Naive thymus-derived CD4-positive, alpha-beta T cell (primary cell): ENCODE data around the gene CCDC178. TPM values are rescaled to one million over a fixed set of nuclear protein-coding genes. Genes with fewer than 3 reads are reported as not detected.

Experiments
- ATAC-seq: fragments of 150-1000 bp; cut with Tn5 transposase; 2 replicates; pipeline ENCODE4 v1.10.0; 2021; ENCODE audit warnings: mild to moderate bottlenecking, moderate library complexity
- CTCF ChIA-PET: fragments of 350-600 bp; sonication (Branson Sonifier 250); formaldehyde crosslinking; loops from one replicate; lab custom pipeline; 2021; ENCODE audit warnings: antibody characterized with exemption; lab: Charles Lee
- POLR2A ChIA-PET: fragments of 350-600 bp; sonication (Branson Sonifier 250); formaldehyde crosslinking; loops from one replicate; lab custom pipeline; 2021; ENCODE audit warnings: antibody characterized with exemption, inconsistent platforms; lab: Charles Lee
- DNase-seq, 9 donors: peaks; one replicate each; pipeline versions ENCODE4 v3.0.0 to v3.0.0-alpha.2; 2020 to 2022; ENCODE audit warnings: mixed read lengths in 1 of 9
- H3K27ac ChIP-seq: one replicate; pipeline ENCODE4 v1.7.0; 2013; ENCODE audit warnings: mild to moderate bottlenecking, low read depth, low read length, moderate library complexity
- H3K27me3 ChIP-seq, 2 donors: one replicate each; pipeline ENCODE4 v1.7.0; 2013; ENCODE audit warnings: low read length in 2 of 2, mild to moderate bottlenecking in 2 of 2, moderate library complexity in 2 of 2; ENCODE audit not compliant: control insufficient read depth in 2 of 2, insufficient read depth in 2 of 2
- H3K36me3 ChIP-seq, 3 experiments: 1 replicate in 2 of 3; 2 replicates in 1 of 3; pipeline ENCODE4 v1.7.0; 2013; ENCODE audit warnings: low read length in 3 of 3, mild to moderate bottlenecking in 3 of 3, moderate library complexity in 1 of 3; ENCODE audit not compliant: insufficient read depth in 3 of 3, control insufficient read depth in 2 of 3
- H3K4me1 ChIP-seq, 2 donors: one replicate each; pipeline ENCODE4 v1.7.0; 2013; ENCODE audit warnings: low read length in 2 of 2, mild to moderate bottlenecking in 2 of 2, moderate library complexity in 1 of 2; ENCODE audit not compliant: control insufficient read depth in 2 of 2, insufficient read depth in 2 of 2
- H3K4me3 ChIP-seq: 2 replicates; pipeline ENCODE4 v1.7.0; 2013; ENCODE audit warnings: mild to moderate bottlenecking, low read length
- H3K9me3 ChIP-seq, 3 experiments: 1 replicate in 2 of 3; 2 replicates in 1 of 3; pipeline ENCODE4 v1.7.0; 2013; ENCODE audit warnings: low read length in 3 of 3; ENCODE audit not compliant: control insufficient read depth in 2 of 3
- H3K27ac Mint-ChIP-seq, 9 donors: one replicate each; pipeline ENCODE4 v1.8.0; 2020 to 2022; ENCODE audit warnings: mixed read lengths in 9 of 9, mild to moderate bottlenecking in 8 of 9, moderate library complexity in 5 of 9, inconsistent platforms in 2 of 9
- H3K27me3 Mint-ChIP-seq, 5 donors: one replicate each; pipeline ENCODE4 v1.8.0; 2021 to 2022; ENCODE audit warnings: mixed read lengths in 5 of 5, mild to moderate bottlenecking in 1 of 5
- H3K36me3 Mint-ChIP-seq, 5 donors: one replicate each; pipeline ENCODE4 v1.8.0; 2020 to 2022; ENCODE audit warnings: mixed read lengths in 5 of 5, mild to moderate bottlenecking in 3 of 5, inconsistent platforms in 1 of 5
- H3K4me1 Mint-ChIP-seq, 7 donors: one replicate each; pipeline ENCODE4 v1.8.0; 2020 to 2022; ENCODE audit warnings: mixed read lengths in 7 of 7, mild to moderate bottlenecking in 3 of 7, inconsistent platforms in 1 of 7
- H3K4me3 Mint-ChIP-seq, 10 donors: one replicate each; pipeline ENCODE4 v1.8.0; 2020 to 2022; ENCODE audit warnings: mild to moderate bottlenecking in 10 of 10, mixed read lengths in 10 of 10, moderate library complexity in 6 of 10, inconsistent platforms in 2 of 10
- H3K9me3 Mint-ChIP-seq, 11 donors: one replicate each; pipeline ENCODE4 v1.8.0; 2020 to 2022; ENCODE audit warnings: mixed read lengths in 11 of 11, mild to moderate bottlenecking in 4 of 11, inconsistent platforms in 1 of 11, moderate library complexity in 1 of 11
- intact Hi-C, 2 donors: fragments of 100-400 bp; cut with micrococcal nuclease; formaldehyde crosslinking; loops; one replicate each; pipeline ENCODE4 v1.15.1; 2023
- polyA plus RNA-seq, 2 donors: library from polyadenylated mRNA; unstranded; fragments of 300-500 nt; fragmentation: Illumina TruSeq; gene quantifications; one replicate each; pipeline ENCODE4 v1.2.3, GENCODE V29; 2021
- total RNA-seq, 6 experiments: library from RNA in 5 of 6; stranded (reverse) in 5 of 6; gene quantifications; 1 replicate in 5 of 6; 2 replicates in 1 of 6; pipeline ENCODE4 v1.2.3 and lab custom pipeline; 2021 to 2026

Gene CCDC178
- total and polyA plus RNA-seq, 7 experiments from 2014 or later: not detected

- CTCF ChIA-PET: no interaction called here
- no peak for ATAC-seq
- H3K27me3 Mint-ChIP-seq: no peaks in the 10 kb centered on the region
- Histone ChIP-seq H3K27me3 (no peaks in the 10 kb centered on the region), H3K27ac (no peak overlapping the region), H3K9me3 (no peaks in the 10 kb centered on the region), H3K4me1 (no peaks in the 10 kb centered on the region), H3K36me3 (no peaks in the 10 kb centered on the region), H3K4me3 (no peak overlapping the region)
- no peaks in the 10 kb centered on the region for H3K4me1 Mint-ChIP-seq
- DNase-seq: no peak
- intact Hi-C loops: loop anchor here in 1 of 2 donors (10.0 kb wide), 1 partner anchor 930 kb away; no protein-coding TSS in a partner anchor
- no peak overlapping the region for H3K4me3 Mint-ChIP-seq
- H3K36me3 Mint-ChIP-seq: no peaks in the 10 kb centered on the region
- H3K27ac Mint-ChIP-seq: no peak overlapping the region
- POLR2A ChIA-PET: no interaction called here
- peaks cover 0 to 8% (median 2%) of the 10 kb centered on the region in 11 donors for H3K9me3 Mint-ChIP-seq
These were observed 465.4 kb downstream of the CCDC178 start for GRCh38 chr18:32975163-32975436.

- no peaks in the 10 kb centered on the region for H3K36me3 Mint-ChIP-seq
- H3K27me3 Mint-ChIP-seq: no peaks in the 10 kb centered on the region
- Histone ChIP-seq H3K9me3 (no peaks in the 10 kb centered on the region), H3K4me1 (no peaks in the 10 kb centered on the region), H3K27ac (no peak overlapping the region), H3K4me3 (no peak overlapping the region), H3K36me3 (no peaks in the 10 kb centered on the region), H3K27me3 (no peaks in the 10 kb centered on the region)
- intact Hi-C loops: loop anchor here in 1 of 2 donors (10.0 kb wide), 1 partner anchor 930 kb away; no protein-coding TSS in a partner anchor
- peaks cover 0 to 8% (median 2%) of the 10 kb centered on the region in 11 donors for H3K9me3 Mint-ChIP-seq
- ChIA-PET POLR2A (no interaction called here), CTCF (no interaction called here)
- H3K4me3 Mint-ChIP-seq: no peak overlapping the region
- ATAC-seq (no peak), DNase-seq (no peak)
- no peaks in the 10 kb centered on the region for H3K4me1 Mint-ChIP-seq
- H3K27ac Mint-ChIP-seq: no peak overlapping the region
These were observed 465.9 kb downstream of the CCDC178 start for GRCh38 chr18:32974421-32975162.

DNA sequence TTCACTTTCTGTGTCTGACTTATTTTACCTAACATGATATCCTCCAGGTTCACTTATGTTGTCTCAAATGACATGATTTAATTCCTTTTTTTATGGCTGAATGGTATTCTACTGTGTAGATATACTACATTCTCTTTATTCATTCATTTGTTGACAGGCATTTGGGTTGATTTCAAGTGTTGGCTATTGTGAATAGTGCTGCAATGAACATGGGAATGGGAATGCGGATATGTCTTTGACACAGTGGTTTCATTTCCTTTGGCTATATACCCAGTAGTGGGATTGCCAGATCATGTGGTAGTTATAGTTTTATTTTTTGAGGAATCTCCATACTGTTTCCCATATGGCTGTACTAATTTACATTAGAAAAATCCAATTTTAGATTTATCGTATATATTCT, 472.3 kb downstream of the CCDC178 start:
- ChIA-PET POLR2A (no interaction called here), CTCF (no interaction called here)
- intact Hi-C loops: no loop called here
- DNase-seq (no peak), ATAC-seq (no peak)
- Histone ChIP-seq H3K4me3 (no peak overlapping the region), H3K4me1 (no peaks in the 10 kb centered on the region), H3K36me3 (no peaks in the 10 kb centered on the region), H3K9me3 (no peaks in the 10 kb centered on the region), H3K27ac (no peak overlapping the region), H3K27me3 (no peaks in the 10 kb centered on the region)
- H3K9me3 Mint-ChIP-seq: peaks cover 0 to 11% (median 2%) of the 10 kb centered on the region in 11 donors
- no peak overlapping the region for H3K27ac Mint-ChIP-seq
- H3K27me3 Mint-ChIP-seq: no peaks in the 10 kb centered on the region
- H3K4me3 Mint-ChIP-seq: no peak overlapping the region
- H3K36me3 Mint-ChIP-seq: no peaks in the 10 kb centered on the region
- no peaks in the 10 kb centered on the region for H3K4me1 Mint-ChIP-seq

DNA sequence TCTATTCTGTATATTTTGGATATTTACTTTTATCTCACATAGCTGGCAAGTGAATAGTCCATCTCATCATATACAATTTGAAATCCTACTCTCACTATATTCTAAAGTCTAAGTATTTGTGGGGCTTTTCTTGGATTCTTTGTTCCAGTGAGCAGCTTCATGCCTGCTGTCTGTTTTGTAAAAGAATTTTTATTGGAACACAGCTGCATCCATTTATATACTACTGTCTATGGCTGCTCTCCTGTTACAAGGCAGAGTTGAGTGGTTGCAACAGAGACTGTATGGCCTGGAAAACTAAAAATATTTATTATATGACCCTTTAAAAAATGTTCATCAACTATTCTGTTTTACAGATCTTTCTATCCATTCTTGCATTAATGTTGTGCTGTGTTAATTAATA, 474.4 kb downstream of the CCDC178 start:
- no peak for ATAC-seq
- CTCF ChIA-PET: no interaction called here
- no peaks in the 10 kb centered on the region for H3K4me1 ChIP-seq
- no peak overlapping the region for H3K27ac ChIP-seq
- Mint-ChIP-seq H3K36me3 (no peaks in the 10 kb centered on the region), H3K9me3 (peaks cover 0 to 10% (median 1%) of the 10 kb centered on the region in 11 donors), H3K4me1 (no peaks in the 10 kb centered on the region), H3K4me3 (no peak overlapping the region), H3K27me3 (no peaks in the 10 kb centered on the region), H3K27ac (no peak overlapping the region)
- no peak for DNase-seq
- POLR2A ChIA-PET: no interaction called here
- H3K27me3 ChIP-seq: no peaks in the 10 kb centered on the region
- intact Hi-C loops: no loop called here
- no peaks in the 10 kb centered on the region for H3K9me3 ChIP-seq
- no peaks in the 10 kb centered on the region for H3K36me3 ChIP-seq
- H3K4me3 ChIP-seq: no peak overlapping the region

GRCh38 chr18:32961538-32961937, 479.0 kb downstream of the CCDC178 start:
- no peak for ATAC-seq
- Mint-ChIP-seq H3K36me3 (no peaks in the 10 kb centered on the region), H3K4me1 (no peaks in the 10 kb centered on the region), H3K27me3 (no peaks in the 10 kb centered on the region), H3K27ac (no peak overlapping the region), H3K9me3 (peaks cover 0 to 9% (median 0%) of the 10 kb centered on the region in 11 donors), H3K4me3 (no peak overlapping the region)
- no peaks in the 10 kb centered on the region for H3K9me3 ChIP-seq
- H3K36me3 ChIP-seq: no peaks in the 10 kb centered on the region
- intact Hi-C loops: no loop called here
- H3K27me3 ChIP-seq: no peaks in the 10 kb centered on the region
- ChIA-PET CTCF (no interaction called here), POLR2A (no interaction called here)
- no peaks in the 10 kb centered on the region for H3K4me1 ChIP-seq
- no peak for DNase-seq
- H3K4me3 ChIP-seq: no peak overlapping the region
- no peak overlapping the region for H3K27ac ChIP-seq

- H3K9me3 ChIP-seq: no peaks in the 10 kb centered on the region
- Mint-ChIP-seq H3K27ac (no peak overlapping the region), H3K9me3 (peaks cover 0 to 15% (median 0%) of the 10 kb centered on the region in 11 donors), H3K27me3 (no peaks in the 10 kb centered on the region), H3K4me3 (no peak overlapping the region), H3K36me3 (no peaks in the 10 kb centered on the region), H3K4me1 (no peaks in the 10 kb centered on the region)
- ATAC-seq (no peak), DNase-seq (no peak)
- no peaks in the 10 kb centered on the region for H3K36me3 ChIP-seq
- H3K4me3 ChIP-seq: no peak overlapping the region
- ChIA-PET POLR2A (no interaction called here), CTCF (no interaction called here)
- H3K27me3 ChIP-seq: no peaks in the 10 kb centered on the region
- no peaks in the 10 kb centered on the region for H3K4me1 ChIP-seq
- no peak overlapping the region for H3K27ac ChIP-seq
- intact Hi-C loops: no loop called here
These were observed 481.8 kb downstream of the CCDC178 start for GRCh38 chr18:32958746-32959145.

DNA sequence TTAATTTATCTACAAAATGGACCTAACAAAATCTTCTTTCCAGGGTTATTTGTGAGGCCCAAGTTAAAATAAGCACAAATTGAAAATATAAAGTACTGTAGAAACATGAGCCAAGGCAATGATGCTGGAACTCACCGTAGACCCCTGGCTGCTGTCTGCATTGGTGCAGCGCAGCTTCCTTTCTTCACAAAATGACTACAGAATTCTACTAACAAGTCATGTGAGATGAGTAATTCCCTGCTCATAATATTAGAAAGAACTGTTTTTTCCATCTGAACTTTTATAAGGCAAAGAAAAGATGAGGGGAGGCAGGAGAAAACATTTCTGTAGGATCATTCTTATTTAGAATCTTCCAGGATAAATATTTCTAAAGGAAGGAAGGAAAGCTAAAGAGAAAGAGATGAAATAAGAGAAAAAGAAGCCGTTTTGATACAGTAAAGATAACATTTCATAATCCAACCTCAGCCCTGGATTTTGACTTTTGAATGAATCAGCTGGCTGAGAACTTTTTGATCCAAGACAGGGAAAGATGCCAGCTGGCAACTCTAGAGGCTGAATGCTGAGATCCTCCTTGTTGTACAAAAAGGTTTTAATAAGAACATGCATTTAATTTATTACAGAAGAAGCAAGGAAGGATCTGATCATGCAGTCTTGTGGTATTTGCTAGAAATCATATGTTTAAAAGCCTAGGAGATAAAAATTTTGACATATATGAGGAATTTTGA, 483.8 kb downstream of the CCDC178 start:
- H3K4me1 Mint-ChIP-seq: no peaks in the 10 kb centered on the region
- Histone ChIP-seq H3K27ac (no peak overlapping the region), H3K27me3 (no peaks in the 10 kb centered on the region), H3K36me3 (no peaks in the 10 kb centered on the region), H3K4me1 (no peaks in the 10 kb centered on the region), H3K4me3 (no peak overlapping the region), H3K9me3 (no peaks in the 10 kb centered on the region)
- DNase-seq (no peak), ATAC-seq (no peak)
- H3K27ac Mint-ChIP-seq: no peak overlapping the region
- peaks cover 0 to 23% (median 4%) of the 10 kb centered on the region in 11 donors for H3K9me3 Mint-ChIP-seq
- ChIA-PET POLR2A (no interaction called here), CTCF (no interaction called here)
- intact Hi-C loops: no loop called here
- H3K4me3 Mint-ChIP-seq: no peak overlapping the region
- peaks cover 0 to 5% (median 0%) of the 10 kb centered on the region in 5 donors for H3K36me3 Mint-ChIP-seq
- peaks cover 0 to 3% (median 0%) of the 10 kb centered on the region in 5 donors for H3K27me3 Mint-ChIP-seq
